Hepatocyte (in vitro differentiated cells): ENCODE measurements around the gene SLFN5.

Source experiments
- CTCF ChIP-seq: fragments of 200-600 bp; sonication (generic); IDR thresholded peaks from 2 replicates; pipeline ENCODE4 v1.5.1; 2016; ENCODE audit warnings: antibody characterized with exemption, mild to moderate bottlenecking; ENCODE audit not compliant: poor library complexity
- EZH2 ChIP-seq: fragments of 200-600 bp; sonication (generic); IDR thresholded peaks from 2 replicates; pipeline ENCODE4 v1.6.1; 2016; ENCODE audit warnings: antibody characterized with exemption, mild to moderate bottlenecking, borderline replicate concordance

DNA sequence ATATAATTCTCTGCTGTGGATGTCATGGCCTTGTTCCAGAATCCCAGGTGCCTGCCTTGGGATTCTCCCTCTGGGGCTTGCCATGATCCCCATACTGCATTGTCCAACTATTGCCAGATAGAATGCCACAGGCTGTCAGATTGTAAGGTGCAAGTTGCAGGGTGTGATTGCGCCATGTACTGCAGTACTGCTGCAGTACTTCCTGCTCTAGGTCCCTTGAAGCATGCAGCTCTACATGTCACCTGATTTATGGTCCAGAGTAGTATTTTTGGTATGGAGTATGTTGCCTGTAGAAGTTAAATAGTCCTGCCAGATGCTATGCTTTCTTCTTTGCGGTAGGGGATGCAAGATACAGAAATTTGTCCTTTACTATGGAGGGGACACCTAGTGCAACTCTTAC is 7.0 kb upstream of the SLFN5 start:
- TF ChIP-seq CTCF = no peak
- no peak for TF ChIP-seq EZH2
